HG02588 (cell line): ENCODE measurements around the gene PMM1.
"Not testable (repeated sequence)": the region's sequence is repeated elsewhere in the genome, so short reads cannot be mapped to it uniquely, and the experiment has no call there.

ENCODE experiments used
- ATAC-seq: cut with Tn5 transposase; IDR thresholded peaks from one replicate; pipeline ENCODE4 v1.9.1; 2021; ENCODE audit warnings: mild to moderate bottlenecking, moderate library complexity; ENCODE audit not compliant: unreplicated experiment

PMM1 gene

GRCh38 chr22:41597635-41597953 lies 8.0 kb upstream of the PMM1 start:
- ATAC-seq, result no peak

GRCh38 chr22:41596776-41597634 lies 7.4 kb upstream of the PMM1 start:
- no peak for ATAC-seq

- ATAC-seq, result no peak
Observed at GRCh38 chr22:41595703-41596102, 6.1 kb upstream of the PMM1 start.

- ATAC-seq, result not testable (repeated sequence)
Observed at GRCh38 chr22:41593336-41593960, 3.8 kb upstream of the PMM1 start.

- no peak for ATAC-seq
Observed at GRCh38 chr22:41587347-41587723, 2.3 kb downstream of the PMM1 start.

GRCh38 chr22:41585898-41586297 lies 3.7 kb downstream of the PMM1 start:
- ATAC-seq, result no peak

- ATAC-seq, result no peak
Observed at GRCh38 chr22:41584881-41585280, 4.8 kb downstream of the PMM1 start.

GRCh38 chr22:41582694-41583093 lies 6.9 kb downstream of the PMM1 start:
- ATAC-seq, result no peak

- no peak for ATAC-seq
Observed at GRCh38 chr22:41579997-41580355, 9.7 kb downstream of the PMM1 start.

- no peak for ATAC-seq
Observed at GRCh38 chr22:41579297-41579996, 10.2 kb downstream of the PMM1 start.

- no peak for ATAC-seq
Observed at GRCh38 chr22:41578818-41579217, 10.8 kb downstream of the PMM1 start.

GRCh38 chr22:41578114-41578513 lies 11.5 kb downstream of the PMM1 start:
- ATAC-seq, result no peak

- ATAC-seq, result no peak
Observed at GRCh38 chr22:41576877-41577276, 12.8 kb downstream of the PMM1 start.

- ATAC-seq, result no peak
Observed at GRCh38 chr22:41575533-41575932, 14.1 kb downstream of the PMM1 start.

- no peak for ATAC-seq
Observed at GRCh38 chr22:41574847-41575381, 14.7 kb downstream of the PMM1 start.

- ATAC-seq, result no peak
Observed at GRCh38 chr22:41573677-41574076, 16.0 kb downstream of the PMM1 start.

GRCh38 chr22:41572305-41572704 lies 17.3 kb downstream of the PMM1 start:
- not testable (repeated sequence) for ATAC-seq

GRCh38 chr22:41571786-41572185 lies 17.9 kb downstream of the PMM1 start:
- ATAC-seq, result no peak

- ATAC-seq, result no peak
Observed at GRCh38 chr22:41570221-41570620, 19.4 kb downstream of the PMM1 start.

GRCh38 chr22:41568811-41569210 lies 20.8 kb downstream of the PMM1 start:
- ATAC-seq, result no peak

GRCh38 chr22:41567512-41567768 lies 22.2 kb downstream of the PMM1 start:
- no peak for ATAC-seq

GRCh38 chr22:41565403-41566054 lies 24.1 kb downstream of the PMM1 start:
- no peak for ATAC-seq
